Measurements from ENCODE around the gene CIAO2B.

- TF ChIP-seq, protein P1, sequence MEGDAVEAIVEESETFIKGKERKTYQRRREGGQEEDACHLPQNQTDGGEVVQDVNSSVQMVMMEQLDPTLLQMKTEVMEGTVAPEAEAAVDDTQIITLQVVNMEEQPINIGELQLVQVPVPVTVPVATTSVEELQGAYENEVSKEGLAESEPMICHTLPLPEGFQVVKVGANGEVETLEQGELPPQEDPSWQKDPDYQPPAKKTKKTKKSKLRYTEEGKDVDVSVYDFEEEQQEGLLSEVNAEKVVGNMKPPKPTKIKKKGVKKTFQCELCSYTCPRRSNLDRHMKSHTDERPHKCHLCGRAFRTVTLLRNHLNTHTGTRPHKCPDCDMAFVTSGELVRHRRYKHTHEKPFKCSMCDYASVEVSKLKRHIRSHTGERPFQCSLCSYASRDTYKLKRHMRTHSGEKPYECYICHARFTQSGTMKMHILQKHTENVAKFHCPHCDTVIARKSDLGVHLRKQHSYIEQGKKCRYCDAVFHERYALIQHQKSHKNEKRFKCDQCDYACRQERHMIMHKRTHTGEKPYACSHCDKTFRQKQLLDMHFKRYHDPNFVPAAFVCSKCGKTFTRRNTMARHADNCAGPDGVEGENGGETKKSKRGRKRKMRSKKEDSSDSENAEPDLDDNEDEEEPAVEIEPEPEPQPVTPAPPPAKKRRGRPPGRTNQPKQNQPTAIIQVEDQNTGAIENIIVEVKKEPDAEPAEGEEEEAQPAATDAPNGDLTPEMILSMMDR (IDR thresholded peaks at IDR 0.05; ENCODE audit: extremely low read depth in 1 of 2, insufficient read depth in 1 of 2, low read depth in 1 of 2, low read length in 2 of 2) = no peak
- no peak for TF ChIP-seq POLR2A (IDR thresholded peaks at IDR 0.05; ENCODE audit: low read depth, low read length)
- TF ChIP-seq GATA2 (IDR thresholded peaks at IDR 0.05; ENCODE audit: insufficient read depth, insufficient read length, low read depth, low read length) = no peak
- no peak for TF ChIP-seq EZH2 (IDR thresholded peaks at IDR 0.05; ENCODE audit: borderline replicate concordance, low read depth, low read length, severe bottlenecking)
- no peak for TF ChIP-seq MAX (IDR thresholded peaks at IDR 0.05; ENCODE audit: insufficient read depth, insufficient read length)
- TF ChIP-seq FOS (IDR thresholded peaks at IDR 0.05; ENCODE audit: borderline replicate concordance, insufficient read depth, low read length) = no peak
- no peak for TF ChIP-seq JUN (IDR thresholded peaks at IDR 0.05; ENCODE audit: borderline replicate concordance, insufficient read depth, insufficient read length, low read depth)
These were observed 2.3 kb upstream of the CIAO2B start for GRCh38 chr16:66936462-66936861.
